HG02759 (cell line): ENCODE results near the gene TEX13D.

ENCODE experiments used
- ATAC-seq: cut with Tn5 transposase; IDR thresholded peaks from one replicate; pipeline ENCODE4 v1.9.1; 2021; ENCODE audit warnings: mild to moderate bottlenecking, moderate library complexity; ENCODE audit not compliant: unreplicated experiment

TEX13D gene

GRCh38 chrX:124347242-124347641 lies 14.8 kb downstream of the TEX13D start:
- ATAC-seq = no peak

- no peak for ATAC-seq
Measured at GRCh38 chrX:124348182-124348581, 15.7 kb downstream of the TEX13D start.

DNA sequence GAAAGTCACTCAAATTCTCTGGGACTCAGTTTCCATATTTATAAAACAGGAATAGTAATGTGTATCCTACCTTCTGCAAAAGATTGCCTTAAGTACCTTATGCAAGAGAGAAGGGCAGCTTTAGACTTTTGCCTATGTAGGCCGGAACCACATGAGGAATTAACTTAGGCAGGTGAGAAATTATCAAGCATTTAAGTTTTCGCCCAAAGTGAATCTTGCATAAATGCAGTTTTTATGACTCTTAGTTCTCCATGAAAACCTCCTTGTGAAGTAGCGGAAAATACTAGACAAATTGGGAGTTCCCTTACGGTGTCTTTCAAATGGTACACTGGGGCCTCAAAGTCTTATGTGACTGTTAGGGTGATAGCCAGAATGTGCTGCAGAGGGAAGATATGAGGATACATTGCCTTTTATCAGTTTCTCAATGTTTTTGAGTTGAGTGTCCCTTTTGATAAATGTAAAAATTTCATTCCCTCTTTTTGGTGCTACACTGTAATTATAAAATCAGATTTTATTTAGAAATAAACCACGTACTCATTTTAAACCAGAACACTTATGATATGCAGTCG lies 16.5 kb downstream of the TEX13D start:
- no peak for ATAC-seq

DNA sequence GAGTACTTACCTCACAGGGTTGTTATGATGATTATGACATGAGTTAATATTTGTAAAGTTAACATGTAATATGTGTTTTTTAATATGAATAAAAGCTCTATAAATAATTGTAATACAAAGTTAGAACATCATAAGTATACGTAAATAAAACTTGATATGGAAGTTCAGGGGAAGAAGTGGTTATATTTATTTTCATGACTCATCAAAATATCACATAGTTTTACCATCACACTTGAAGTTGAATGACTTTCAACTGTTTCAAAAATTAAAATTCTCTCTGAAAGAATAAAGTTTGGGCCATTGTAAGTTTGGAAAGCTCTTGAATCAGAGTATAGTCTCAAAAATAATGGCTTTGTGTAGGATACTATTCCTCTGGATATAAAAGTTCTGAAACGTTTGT lies 22.2 kb downstream of the TEX13D start:
- no peak for ATAC-seq

DNA sequence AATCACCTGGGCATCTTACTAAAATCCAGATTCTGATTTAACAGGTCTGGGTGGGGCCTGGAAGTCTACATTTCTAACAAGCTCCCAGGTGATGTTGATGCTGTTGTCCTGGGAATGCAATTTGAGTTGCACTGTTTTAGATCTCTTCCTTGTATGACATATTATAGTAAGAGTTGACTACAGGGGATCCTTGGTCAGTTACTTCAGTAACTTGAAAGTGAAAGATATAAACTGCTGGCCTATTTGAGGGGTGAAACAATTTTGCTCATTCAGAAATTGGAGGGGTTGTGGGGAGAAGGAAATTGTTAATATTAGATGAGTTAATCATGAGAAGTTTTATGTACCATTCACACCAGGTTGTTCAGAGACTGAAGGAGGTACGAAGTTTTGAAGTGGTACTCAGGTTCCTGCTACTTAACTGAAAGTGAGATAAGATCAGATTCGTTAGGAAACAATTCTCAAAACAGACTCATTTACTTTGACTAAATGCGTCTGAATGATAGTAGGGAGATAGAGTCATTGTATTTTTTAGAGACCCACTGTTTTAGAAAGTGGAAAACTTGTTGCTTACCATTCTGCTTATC lies 26.4 kb downstream of the TEX13D start:
- no peak for ATAC-seq

DNA sequence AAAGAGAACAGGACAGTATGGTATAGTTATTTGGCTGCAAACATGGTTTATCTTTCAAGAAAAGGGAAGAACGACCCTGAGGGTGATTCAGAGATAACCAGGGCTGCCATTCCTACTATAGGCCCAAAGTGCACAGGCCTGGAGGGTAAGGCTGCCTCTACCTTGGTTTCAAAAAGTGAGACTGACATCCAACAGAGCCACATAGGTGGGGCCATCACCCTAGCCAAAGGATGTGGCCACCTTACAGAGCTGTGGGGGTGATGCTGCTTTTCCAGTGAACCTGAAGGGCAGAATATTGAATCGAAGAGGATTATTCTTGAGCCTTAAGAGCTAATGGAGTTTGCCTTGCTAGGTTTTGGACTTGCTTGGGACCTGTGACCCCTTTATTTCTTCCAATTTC lies 29.6 kb downstream of the TEX13D start:
- no peak for ATAC-seq

DNA sequence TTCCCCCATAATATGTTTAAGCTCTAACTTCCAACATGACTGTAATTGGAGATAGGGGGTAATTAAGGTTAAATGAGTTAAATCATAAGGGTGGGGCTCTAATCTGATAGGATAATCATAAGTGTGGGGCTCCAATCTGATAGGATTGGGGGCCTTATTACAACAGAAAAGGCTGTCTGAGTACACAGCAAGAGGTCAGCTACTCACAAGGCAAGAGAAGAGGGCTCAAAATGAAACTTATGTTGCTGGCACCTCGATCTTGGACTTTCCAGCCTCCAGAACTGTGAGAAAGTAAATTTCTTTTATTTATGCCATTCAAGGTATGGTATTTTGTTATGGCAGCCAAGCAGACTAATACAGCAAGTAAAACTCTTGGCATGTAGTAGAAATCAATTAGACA lies 30.3 kb downstream of the TEX13D start:
- ATAC-seq = no peak

DNA sequence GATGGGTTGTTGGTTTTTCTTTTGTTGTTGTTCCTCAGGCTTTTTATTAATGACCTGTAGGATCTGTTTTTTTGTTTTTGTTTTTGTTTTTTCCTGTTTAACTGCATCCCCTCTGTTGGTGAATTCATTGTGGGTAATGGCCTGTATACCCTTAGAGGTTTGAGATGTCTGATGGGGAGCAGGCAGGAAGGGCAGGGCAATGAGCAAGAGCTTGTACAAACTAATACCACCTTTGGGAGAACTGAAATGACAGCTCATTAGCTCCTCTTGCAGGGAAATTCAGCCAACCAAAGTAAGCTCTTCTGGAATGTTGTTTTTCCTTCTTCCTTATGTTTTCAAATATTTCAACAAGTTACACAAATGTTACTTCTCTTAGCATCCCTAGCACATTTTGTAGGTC lies 37.3 kb downstream of the TEX13D start:
- ATAC-seq = no peak

GRCh38 chrX:124373348-124373747 lies 40.9 kb downstream of the TEX13D start:
- ATAC-seq = no peak

DNA sequence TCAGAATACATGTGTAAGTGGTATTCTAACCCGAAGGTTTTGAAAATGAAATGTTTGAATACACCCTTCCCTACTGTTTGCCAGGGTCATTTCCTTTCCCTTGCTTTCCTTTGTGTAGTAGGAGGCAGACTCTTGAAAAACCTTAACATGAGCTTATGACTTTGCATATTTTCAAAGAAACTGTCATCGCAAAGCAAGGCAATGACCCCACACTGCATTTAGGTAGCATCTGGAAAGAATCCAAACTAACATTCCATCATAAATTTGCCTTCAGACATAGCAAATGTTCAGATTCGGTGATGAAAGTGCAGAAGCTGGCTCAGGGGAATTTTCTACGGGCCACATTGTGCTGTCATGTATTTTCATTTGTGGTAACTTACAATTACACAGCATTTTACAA lies 46.2 kb downstream of the TEX13D start:
- ATAC-seq = no peak

DNA sequence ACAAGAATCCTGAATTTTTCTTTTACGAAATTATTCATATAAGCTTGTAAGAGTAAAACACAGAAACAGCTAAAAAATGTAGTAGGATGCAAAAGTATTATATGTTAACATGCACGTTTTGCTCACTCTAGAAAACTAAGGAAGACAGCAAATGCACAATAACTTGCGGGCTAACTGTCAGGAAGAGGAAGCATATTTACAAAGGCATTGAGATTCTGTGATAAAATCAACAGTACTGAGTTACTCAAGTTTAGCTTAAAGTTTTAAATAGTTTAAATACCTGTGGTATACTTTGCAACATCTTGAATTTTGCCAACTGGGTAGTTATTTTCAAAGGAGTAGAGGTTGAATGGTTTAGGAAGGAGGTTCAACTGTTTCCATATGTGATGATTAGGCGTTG lies 50.9 kb downstream of the TEX13D start:
- no peak for ATAC-seq

DNA sequence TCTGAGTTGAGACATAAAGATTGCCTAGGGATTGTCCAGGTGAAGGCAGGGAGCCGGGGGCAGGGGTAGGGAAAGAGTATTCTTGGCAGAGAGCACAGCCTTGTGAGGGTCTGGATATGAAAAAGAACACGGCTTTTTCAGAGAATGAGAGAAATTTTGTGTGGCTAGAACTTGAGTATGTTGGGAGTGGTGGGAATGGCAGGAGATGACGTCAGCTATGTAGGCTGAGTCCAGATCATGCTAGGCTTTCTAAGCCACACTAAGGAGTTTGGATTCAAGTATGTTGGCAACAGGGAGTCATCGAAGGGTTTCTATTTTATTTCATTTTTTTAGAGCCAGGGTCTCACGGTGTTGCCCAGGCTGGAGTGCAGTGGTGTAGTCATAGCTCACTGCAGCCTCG lies 53.9 kb downstream of the TEX13D start:
- ATAC-seq = no peak
